Upper lobe of left lung (tissue), 4 donors: ENCODE results near the gene POLK.

Source experiments
- EP300 ChIP-seq, 4 donors: sonication (generic); formaldehyde crosslinking; IDR thresholded peaks; one replicate each; pipeline ENCODE4 v1.5.1; 2017; ENCODE audit warnings: antibody characterized with exemption in 4 of 4, control low read depth in 2 of 4
- POLR2A ChIP-seq, 4 donors: fragments of 450-650 bp; IDR thresholded peaks; one replicate each; pipeline ENCODE4 v1.5.1; 2016 to 2017; ENCODE audit warnings: antibody characterized with exemption in 4 of 4, mild to moderate bottlenecking in 2 of 4
- TF ChIP-seq, protein P1 (sequence below), 6 experiments: fragments of 450-650 bp in 4 of 6; fragments of 200-600 bp in 2 of 6; sonication (generic) in 2 of 6; IDR thresholded peaks; one replicate each; pipeline ENCODE4 v1.5.1; 2016 to 2019; ENCODE audit warnings: antibody characterized with exemption in 6 of 6

GRCh38 chr5:75524591-75524990, 12.9 kb downstream of the POLK start:
- TF ChIP-seq POLR2A (IDR thresholded peaks at IDR 0.05) (no peak), EP300 (IDR thresholded peaks at IDR 0.05) (no peak)
- TF ChIP-seq, protein P1, sequence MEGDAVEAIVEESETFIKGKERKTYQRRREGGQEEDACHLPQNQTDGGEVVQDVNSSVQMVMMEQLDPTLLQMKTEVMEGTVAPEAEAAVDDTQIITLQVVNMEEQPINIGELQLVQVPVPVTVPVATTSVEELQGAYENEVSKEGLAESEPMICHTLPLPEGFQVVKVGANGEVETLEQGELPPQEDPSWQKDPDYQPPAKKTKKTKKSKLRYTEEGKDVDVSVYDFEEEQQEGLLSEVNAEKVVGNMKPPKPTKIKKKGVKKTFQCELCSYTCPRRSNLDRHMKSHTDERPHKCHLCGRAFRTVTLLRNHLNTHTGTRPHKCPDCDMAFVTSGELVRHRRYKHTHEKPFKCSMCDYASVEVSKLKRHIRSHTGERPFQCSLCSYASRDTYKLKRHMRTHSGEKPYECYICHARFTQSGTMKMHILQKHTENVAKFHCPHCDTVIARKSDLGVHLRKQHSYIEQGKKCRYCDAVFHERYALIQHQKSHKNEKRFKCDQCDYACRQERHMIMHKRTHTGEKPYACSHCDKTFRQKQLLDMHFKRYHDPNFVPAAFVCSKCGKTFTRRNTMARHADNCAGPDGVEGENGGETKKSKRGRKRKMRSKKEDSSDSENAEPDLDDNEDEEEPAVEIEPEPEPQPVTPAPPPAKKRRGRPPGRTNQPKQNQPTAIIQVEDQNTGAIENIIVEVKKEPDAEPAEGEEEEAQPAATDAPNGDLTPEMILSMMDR (IDR thresholded peaks at IDR 0.05), result no peak
